GM21737 (cell line): ENCODE data around the gene NCK1.
"Not testable (repeated sequence)": the region's sequence is repeated elsewhere in the genome, so short reads cannot be mapped to it uniquely, and the experiment has no call there.

Experiments
- ATAC-seq: cut with Tn5 transposase; IDR thresholded peaks from one replicate; pipeline ENCODE4 v1.9.1; 2021; ENCODE audit warnings: mild to moderate bottlenecking, moderate library complexity; ENCODE audit not compliant: unreplicated experiment

NCK1 gene

DNA sequence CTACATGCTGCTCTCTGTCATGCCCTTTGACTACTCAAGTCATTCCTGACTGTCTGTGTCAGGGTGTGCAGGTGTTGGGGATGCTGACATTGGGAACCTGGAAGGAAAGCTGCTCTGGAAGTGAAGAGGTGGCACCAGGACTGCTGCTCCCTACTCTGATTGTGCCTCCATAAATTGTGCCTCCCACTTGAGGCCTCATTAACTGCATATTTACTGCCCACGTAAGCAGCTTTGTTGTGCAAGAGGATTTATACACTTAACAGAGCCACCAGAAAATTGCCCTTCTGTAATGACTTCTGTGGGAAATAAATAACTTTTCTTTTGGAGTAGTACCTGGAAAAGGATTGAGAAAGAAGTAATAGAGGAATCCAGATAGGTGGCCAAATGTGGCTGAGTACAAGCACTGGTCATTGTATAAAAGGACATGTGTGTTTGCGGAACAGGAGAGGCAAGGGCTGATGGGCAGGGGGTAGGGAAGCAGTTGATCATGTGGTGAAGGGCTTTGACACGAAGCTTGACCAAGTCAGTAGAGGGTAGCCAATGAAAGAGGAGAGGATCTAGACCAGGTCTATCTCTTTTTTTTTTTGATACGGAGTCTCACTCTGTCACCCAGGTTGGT, 120.6 kb downstream of the NCK1 start:
- no peak for ATAC-seq

DNA sequence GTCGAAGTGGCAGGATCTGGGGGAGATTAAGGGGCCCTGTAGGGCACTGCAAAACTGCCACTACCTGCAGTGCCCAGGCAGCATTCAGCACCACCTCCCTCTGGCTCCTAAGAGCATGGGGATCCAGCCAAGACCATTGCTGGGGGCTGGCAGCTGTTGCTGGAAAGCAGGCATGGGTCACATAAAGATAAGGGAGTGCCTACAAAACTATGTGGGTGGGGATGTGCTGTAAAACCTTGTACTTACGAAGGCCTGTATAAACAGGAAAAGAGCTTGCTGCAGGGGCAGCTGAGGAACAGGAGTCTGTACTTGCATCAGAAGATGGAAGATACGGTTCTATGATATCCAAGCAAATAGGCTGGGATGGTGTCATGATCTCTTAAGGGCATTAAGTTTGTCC, 122.8 kb downstream of the NCK1 start:
- no peak for ATAC-seq

GRCh38 chr3:136987398-136987980, 125.5 kb downstream of the NCK1 start:
- not testable (repeated sequence) for ATAC-seq

GRCh38 chr3:136988651-136989050, 126.6 kb downstream of the NCK1 start:
- ATAC-seq, result no peak

GRCh38 chr3:136989781-136990524, 127.9 kb downstream of the NCK1 start:
- no peak for ATAC-seq

DNA sequence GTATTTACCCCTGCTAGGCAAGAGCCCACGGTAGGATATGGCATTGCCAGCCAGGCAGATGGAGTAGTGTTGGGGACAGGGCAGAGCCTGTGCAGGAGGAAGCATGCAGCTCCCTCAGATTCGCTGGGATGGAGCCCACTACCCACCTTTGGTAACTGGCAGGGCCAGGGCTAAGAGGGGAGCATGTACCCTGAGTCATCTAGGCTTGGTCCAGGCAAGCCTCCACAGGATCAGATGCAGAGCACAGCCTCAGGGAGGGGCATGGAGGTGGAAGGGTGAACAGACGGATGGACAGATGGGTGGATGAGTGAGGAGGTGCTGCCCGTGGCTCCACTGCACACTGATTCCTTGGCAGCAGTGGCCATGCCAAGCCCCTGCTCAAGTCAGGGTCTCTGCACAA, 128.8 kb downstream of the NCK1 start:
- no peak for ATAC-seq

- ATAC-seq, result no peak
These were observed 130.1 kb downstream of the NCK1 start for GRCh38 chr3:136992115-136992514.

GRCh38 chr3:136994772-136995516, 132.9 kb downstream of the NCK1 start:
- no peak for ATAC-seq

DNA sequence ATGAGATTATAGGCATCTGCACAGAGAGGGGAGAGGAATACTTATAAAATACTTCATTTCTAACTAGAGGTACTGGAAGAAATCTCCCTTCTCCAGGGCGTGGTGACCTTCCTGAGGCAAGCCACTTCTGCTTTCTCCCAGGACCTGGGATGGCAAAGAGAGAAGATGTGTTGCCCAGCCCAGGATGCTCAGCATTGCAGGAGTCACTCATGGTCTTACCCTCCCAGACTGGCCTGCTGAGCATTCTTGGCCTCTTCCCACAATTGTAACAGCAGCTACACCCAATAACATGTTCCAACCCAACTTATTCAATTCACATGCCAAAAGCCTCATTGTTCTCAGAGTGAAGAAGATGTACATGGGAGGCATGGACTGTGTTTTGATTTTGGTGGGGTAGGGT, 133.6 kb downstream of the NCK1 start:
- ATAC-seq, result no peak
